Measurements from ENCODE around the gene VPS33B. TPM values are rescaled to one million over a fixed set of nuclear protein-coding genes. Genes with fewer than 3 reads are reported as not detected.

The VPS33B gene
- total and polyA plus RNA-seq, 2 experiments from 2014 or later, result 8.8 to 15.2 TPM

DNA sequence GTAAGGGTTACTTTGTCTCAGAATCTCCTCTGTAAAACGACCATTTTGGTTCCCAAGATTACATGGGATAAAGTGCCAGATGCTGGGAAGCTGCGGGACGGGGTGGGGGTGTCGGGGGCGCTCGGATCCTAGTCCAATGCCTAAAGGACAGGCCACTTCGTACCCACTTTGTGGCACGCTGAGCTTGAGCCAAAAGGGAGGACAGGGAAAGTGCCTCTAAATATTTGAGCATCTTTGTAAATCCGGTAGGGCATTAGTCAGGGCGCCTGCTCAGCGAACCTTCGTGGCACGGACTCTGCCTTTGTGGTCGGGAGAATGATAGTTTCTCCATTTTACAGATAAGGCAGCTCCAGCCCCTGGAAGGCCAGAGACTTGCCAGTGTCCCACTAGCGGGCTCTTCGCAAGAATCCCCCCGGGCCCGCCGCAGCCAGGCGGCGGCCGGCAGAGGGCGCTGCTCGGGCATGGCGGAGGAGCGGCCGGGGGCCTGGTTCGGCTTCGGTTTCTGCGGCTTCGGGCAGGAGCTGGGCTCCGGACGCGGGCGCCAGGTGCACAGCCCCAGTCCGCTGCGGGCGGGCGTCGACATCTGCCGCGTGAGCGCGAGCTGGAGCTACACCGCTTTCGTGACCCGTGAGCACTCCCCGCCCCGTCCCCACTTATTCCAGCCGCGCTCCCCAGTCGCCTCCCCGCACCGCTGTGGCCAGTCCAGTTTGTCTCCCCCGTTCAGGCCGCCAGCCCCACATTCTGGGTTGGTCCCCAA lies 65.9 kb downstream of the VPS33B start:
- DNase-seq (ENCODE audit: low spot score) (peak; percentile 92), ATAC-seq (peak; percentile 48)
- Mint-ChIP-seq H3K9me3 (no peaks in the 10 kb centered on the region; the same call in 2 of the 3 replicates), H3K4me1 (peaks cover 10% of the 10 kb centered on the region), H3K36me3 (ENCODE audit: low read depth) (peaks cover 40% of the 10 kb centered on the region), H3K27ac (no peak overlapping the region), H3K27me3 (ENCODE audit: insufficient read depth, low read depth, poor library complexity) (peaks cover 22% of the 10 kb centered on the region), H3K4me3 (peak overlapping the region; percentile 83)
- 0 out of 2 replicates have a peak overlapping the region, but pooled peaks have one; percentile 63 for H2AFZ ChIP-seq
- peaks cover 2% of the 10 kb centered on the region; the same call in 1 of the 2 replicates for H3K36me3 ChIP-seq (ENCODE audit: insufficient read depth)
- TF ChIP-seq, protein P1, sequence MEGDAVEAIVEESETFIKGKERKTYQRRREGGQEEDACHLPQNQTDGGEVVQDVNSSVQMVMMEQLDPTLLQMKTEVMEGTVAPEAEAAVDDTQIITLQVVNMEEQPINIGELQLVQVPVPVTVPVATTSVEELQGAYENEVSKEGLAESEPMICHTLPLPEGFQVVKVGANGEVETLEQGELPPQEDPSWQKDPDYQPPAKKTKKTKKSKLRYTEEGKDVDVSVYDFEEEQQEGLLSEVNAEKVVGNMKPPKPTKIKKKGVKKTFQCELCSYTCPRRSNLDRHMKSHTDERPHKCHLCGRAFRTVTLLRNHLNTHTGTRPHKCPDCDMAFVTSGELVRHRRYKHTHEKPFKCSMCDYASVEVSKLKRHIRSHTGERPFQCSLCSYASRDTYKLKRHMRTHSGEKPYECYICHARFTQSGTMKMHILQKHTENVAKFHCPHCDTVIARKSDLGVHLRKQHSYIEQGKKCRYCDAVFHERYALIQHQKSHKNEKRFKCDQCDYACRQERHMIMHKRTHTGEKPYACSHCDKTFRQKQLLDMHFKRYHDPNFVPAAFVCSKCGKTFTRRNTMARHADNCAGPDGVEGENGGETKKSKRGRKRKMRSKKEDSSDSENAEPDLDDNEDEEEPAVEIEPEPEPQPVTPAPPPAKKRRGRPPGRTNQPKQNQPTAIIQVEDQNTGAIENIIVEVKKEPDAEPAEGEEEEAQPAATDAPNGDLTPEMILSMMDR (conservative IDR thresholded peaks at IDR 0.05; ENCODE audit: low read depth in 2 of 2), result peak; percentile 90 to 91
- TF ChIP-seq ZNF331 (CRISPR knock-in tag; IDR thresholded peaks at IDR 0.05; ENCODE audit: low read depth), result no peak
- no peaks in the 10 kb centered on the region for H3K79me2 ChIP-seq (replicated peaks; ENCODE audit: insufficient read depth)
- H3K27me3 ChIP-seq (ENCODE audit: insufficient read depth), result no peaks in the 10 kb centered on the region
- H3F3A ChIP-seq (replicated peaks; ENCODE audit: low read depth), result peaks cover 17% of the 10 kb centered on the region; the same call in 1 of the 2 replicates
- H3K4me1 ChIP-seq (ENCODE audit: insufficient read depth), result peaks cover 13% of the 10 kb centered on the region
- no peak overlapping the region for H3K27ac ChIP-seq (ENCODE audit: low read depth)
- peak overlapping the region; percentile 75 for H3K4me3 ChIP-seq
- no peaks in the 10 kb centered on the region for H3K9me2 ChIP-seq (ENCODE audit: insufficient read depth)
- H4K20me1 ChIP-seq (replicated peaks; ENCODE audit: insufficient read depth), result no peaks in the 10 kb centered on the region
- H3K4me2 ChIP-seq, result peak overlapping the region; percentile 84

GRCh38 chr15:90955624-90956273 lies 66.6 kb downstream of the VPS33B start:
- H3K36me3 ChIP-seq (ENCODE audit: insufficient read depth), result peaks cover 7% of the 10 kb centered on the region; the same call in 1 of the 2 replicates
- H3K4me2 ChIP-seq, result peak overlapping the region; percentile 84
- ATAC-seq (no peak), DNase-seq (ENCODE audit: low spot score) (peak; percentile 11)
- Mint-ChIP-seq H3K36me3 (ENCODE audit: low read depth) (peaks cover 36% of the 10 kb centered on the region), H3K4me1 (peaks cover 10% of the 10 kb centered on the region), H3K9me3 (no peaks in the 10 kb centered on the region; the same call in 2 of the 3 replicates), H3K27ac (no peak overlapping the region), H3K4me3 (peak overlapping the region; percentile 83), H3K27me3 (ENCODE audit: insufficient read depth, low read depth, poor library complexity) (peaks cover 19% of the 10 kb centered on the region)
- no peaks in the 10 kb centered on the region for H3K27me3 ChIP-seq (ENCODE audit: insufficient read depth)
- H3F3A ChIP-seq (replicated peaks; ENCODE audit: low read depth), result peaks cover 17% of the 10 kb centered on the region; the same call in 1 of the 2 replicates
- peak overlapping the region; percentile 95 for H3K27ac ChIP-seq (ENCODE audit: low read depth)
- peaks cover 13% of the 10 kb centered on the region for H3K4me1 ChIP-seq (ENCODE audit: insufficient read depth)
- peak overlapping the region; percentile 90; the same call in 1 of the 2 replicates for H2AFZ ChIP-seq
- no peaks in the 10 kb centered on the region for H3K79me2 ChIP-seq (replicated peaks; ENCODE audit: insufficient read depth)
- H3K9me2 ChIP-seq (ENCODE audit: insufficient read depth), result no peaks in the 10 kb centered on the region
- peak overlapping the region; percentile 75 for H3K4me3 ChIP-seq
- no peaks in the 10 kb centered on the region for H4K20me1 ChIP-seq (replicated peaks; ENCODE audit: insufficient read depth)
- TF ChIP-seq ETS1 (IDR thresholded peaks at IDR 0.05), result no peak
- TF ChIP-seq NANOG (IDR thresholded peaks at IDR 0.05; ENCODE audit: borderline replicate concordance), result no peak
- no peak for TF ChIP-seq REST (IDR thresholded peaks at IDR 0.05; ENCODE audit: unreplicated experiment)
- no peak for TF ChIP-seq EZH2 (IDR thresholded peaks at IDR 0.05; ENCODE audit: low read depth, unreplicated experiment)
- TF ChIP-seq CREB1 (CRISPR knock-in tag; IDR thresholded peaks at IDR 0.05; ENCODE audit: low read depth), result no peak
- no peak for TF ChIP-seq STAT1 (IDR thresholded peaks at IDR 0.05; ENCODE audit: unreplicated experiment)
- TF ChIP-seq, protein P1 (conservative IDR thresholded peaks at IDR 0.05; ENCODE audit: low read depth in 2 of 2), result no peak

All from GM23338 (cell line).